DND-41 (cell line): ENCODE measurements around the gene IQGAP3.

Source experiments
- EZH2 ChIP-seq: IDR thresholded peaks from 3 replicates; pipeline ENCODE4 v1.6.1; 2012; ENCODE audit warnings: borderline replicate concordance, low read depth, mild to moderate bottlenecking, moderate library complexity, low read length, inconsistent platforms; ENCODE audit not compliant: severe bottlenecking
- TF ChIP-seq, protein P1 (sequence below): IDR thresholded peaks from 2 replicates; pipeline ENCODE4 v1.5.1; 2012; ENCODE audit warnings: borderline replicate concordance, low read length, moderate library complexity, mild to moderate bottlenecking; ENCODE audit not compliant: poor library complexity, severe bottlenecking; ENCODE audit errors: extremely low read depth

GRCh38 chr1:156494309-156494895, 78.0 kb downstream of the IQGAP3 start:
- TF ChIP-seq, protein P1, sequence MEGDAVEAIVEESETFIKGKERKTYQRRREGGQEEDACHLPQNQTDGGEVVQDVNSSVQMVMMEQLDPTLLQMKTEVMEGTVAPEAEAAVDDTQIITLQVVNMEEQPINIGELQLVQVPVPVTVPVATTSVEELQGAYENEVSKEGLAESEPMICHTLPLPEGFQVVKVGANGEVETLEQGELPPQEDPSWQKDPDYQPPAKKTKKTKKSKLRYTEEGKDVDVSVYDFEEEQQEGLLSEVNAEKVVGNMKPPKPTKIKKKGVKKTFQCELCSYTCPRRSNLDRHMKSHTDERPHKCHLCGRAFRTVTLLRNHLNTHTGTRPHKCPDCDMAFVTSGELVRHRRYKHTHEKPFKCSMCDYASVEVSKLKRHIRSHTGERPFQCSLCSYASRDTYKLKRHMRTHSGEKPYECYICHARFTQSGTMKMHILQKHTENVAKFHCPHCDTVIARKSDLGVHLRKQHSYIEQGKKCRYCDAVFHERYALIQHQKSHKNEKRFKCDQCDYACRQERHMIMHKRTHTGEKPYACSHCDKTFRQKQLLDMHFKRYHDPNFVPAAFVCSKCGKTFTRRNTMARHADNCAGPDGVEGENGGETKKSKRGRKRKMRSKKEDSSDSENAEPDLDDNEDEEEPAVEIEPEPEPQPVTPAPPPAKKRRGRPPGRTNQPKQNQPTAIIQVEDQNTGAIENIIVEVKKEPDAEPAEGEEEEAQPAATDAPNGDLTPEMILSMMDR: no peak
- TF ChIP-seq EZH2: no peak
